ENCODE measurements around the gene ZNF587B. TPM values are rescaled to one million over a fixed set of nuclear protein-coding genes. Genes with fewer than 3 reads are reported as not detected.
"Not testable (repeated sequence)": the region's sequence is repeated elsewhere in the genome, so short reads cannot be mapped to it uniquely, and the experiment has no call there.

ZNF587B gene
- total RNA-seq, 1 donor from 2014 or later: 13.2 TPM

DNA sequence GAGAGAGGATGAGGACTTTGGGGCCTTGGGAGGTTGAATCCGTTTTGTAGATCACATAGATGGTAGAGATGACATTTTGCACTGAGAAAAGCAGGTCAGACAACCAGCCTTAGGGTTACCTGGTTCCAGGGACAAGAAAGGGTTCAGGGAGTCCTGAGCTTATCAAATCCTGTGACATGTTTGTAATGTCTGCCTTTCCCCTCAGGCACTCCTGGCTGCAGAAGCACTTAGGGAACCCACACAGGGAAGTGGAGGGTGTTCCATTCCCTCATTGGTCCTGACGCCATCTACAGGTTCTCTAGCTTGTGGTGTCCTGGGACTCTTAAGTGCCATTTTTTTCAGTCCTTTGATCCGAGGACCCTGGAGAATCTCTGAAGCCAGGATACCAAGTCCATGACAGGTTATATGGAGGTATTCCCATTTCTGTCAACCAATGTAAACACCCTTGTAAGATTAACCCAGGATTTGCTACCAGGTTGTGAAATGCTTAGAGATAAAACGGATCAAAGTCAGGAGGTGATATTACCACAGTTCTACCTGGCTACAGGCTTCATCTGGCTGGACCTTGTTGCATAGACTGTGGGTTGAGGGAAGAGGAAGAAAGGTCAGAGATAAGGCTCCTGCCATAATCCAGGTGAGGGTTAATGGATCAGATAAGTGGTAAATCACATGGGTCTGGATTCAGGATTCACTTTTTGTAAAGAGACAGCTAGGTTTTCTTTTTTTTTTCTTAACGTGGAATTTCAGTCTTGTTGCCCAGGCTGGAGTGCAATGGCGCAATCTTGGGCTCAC is 21.9 kb downstream of the ZNF587B start:
- DNase-seq (ENCODE audit: low spot score); ATAC-seq; intact Hi-C loops (cut with DNase I): not testable (repeated sequence)

- ATAC-seq; DNase-seq (ENCODE audit: low spot score); intact Hi-C loops (cut with DNase I): not testable (repeated sequence)
Measured at GRCh38 chr19:57854117-57854516, 24.0 kb downstream of the ZNF587B start.

GRCh38 chr19:57862351-57862750 is 32.3 kb downstream of the ZNF587B start:
- intact Hi-C loops (cut with DNase I); ATAC-seq; DNase-seq (ENCODE audit: low spot score): not testable (repeated sequence)

DNA sequence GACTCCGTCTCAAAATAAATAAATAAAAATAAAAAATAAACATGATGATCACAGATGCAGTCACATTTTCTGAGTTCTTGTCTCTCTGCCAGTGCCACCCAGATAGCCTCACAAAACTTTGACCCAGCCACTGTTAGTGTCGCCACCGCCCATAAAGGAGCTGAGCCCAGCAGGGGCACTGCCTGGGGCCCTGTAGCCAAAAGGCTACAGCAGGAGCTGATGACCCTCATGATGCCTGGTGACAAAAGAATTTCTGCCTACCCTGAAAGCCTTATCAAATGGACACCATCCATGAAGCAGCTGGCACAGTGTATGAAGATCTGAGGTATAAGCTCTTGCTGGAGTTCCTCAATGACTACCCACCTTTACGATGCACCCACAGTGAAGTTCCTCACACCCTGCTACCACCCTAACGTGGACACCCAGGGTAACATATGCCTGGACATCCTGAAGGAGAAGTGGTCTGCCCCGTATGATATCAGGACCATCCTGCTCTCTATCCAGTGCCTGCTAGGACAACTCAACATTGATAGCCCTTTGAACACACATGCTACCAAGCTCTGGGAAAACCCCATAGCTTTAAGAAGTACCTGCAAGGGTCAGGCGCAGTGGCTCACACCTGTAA is 37.9 kb downstream of the ZNF587B start:
- DNase-seq (ENCODE audit: low spot score): no peak
- no peak for ATAC-seq
- intact Hi-C loops (cut with DNase I): no loop called here

DNA sequence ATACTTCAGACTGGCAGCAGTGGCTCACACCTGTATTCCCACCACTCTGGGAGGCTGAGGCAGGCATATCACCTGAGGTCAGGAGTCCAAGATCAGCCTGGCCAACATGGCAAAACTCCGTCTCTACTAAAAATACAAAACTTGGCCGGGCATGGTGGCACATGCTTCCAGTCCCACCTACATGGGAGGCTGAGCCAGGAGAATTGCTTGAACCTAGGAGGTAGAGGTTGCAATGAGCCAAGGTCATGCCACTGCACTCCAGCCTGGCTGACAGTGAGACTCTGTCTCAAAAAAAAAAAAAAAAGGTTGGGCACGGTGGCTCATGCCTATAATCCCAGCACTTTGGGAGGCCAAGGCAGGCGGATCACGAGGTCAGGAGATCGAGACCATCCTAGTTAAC is 39.6 kb downstream of the ZNF587B start:
- ATAC-seq; DNase-seq (ENCODE audit: low spot score); intact Hi-C loops (cut with DNase I): not testable (repeated sequence)

- no peak for ATAC-seq
- no peak for DNase-seq (ENCODE audit: low spot score)
- intact Hi-C loops (cut with DNase I): no loop called here
Measured at GRCh38 chr19:57870225-57870624, 40.1 kb downstream of the ZNF587B start.

GRCh38 chr19:57872450-57872849 is 42.4 kb downstream of the ZNF587B start:
- ATAC-seq (no peak), DNase-seq (ENCODE audit: low spot score) (no peak)
- intact Hi-C loops (cut with DNase I): no loop called here

GRCh38 chr19:57873883-57874799 is 44.0 kb downstream of the ZNF587B start:
- intact Hi-C loops (cut with DNase I); ATAC-seq; DNase-seq (ENCODE audit: low spot score): not testable (repeated sequence)

DNA sequence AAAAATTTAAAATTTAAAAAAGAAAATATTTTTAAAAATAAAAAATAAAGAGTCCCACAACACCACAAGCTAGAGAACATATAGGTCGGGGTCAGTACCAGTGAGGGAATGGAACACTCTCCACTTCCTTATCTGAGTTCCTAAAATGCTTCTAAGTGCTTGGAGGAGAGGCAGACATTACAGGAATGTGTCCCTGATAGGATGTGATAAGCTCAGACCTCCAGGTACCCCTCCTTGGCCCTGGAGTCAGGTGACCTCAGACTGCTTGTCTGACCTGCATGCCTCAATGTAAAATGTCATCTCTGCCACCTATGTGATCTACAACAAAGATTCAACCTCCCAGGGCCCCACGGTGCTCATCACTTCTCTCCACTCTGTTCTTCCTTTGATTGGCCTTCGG is 55.9 kb downstream of the ZNF587B start:
- no peak for DNase-seq (ENCODE audit: low spot score)
- intact Hi-C loops (cut with DNase I): no loop called here
- ATAC-seq: no peak

DNA sequence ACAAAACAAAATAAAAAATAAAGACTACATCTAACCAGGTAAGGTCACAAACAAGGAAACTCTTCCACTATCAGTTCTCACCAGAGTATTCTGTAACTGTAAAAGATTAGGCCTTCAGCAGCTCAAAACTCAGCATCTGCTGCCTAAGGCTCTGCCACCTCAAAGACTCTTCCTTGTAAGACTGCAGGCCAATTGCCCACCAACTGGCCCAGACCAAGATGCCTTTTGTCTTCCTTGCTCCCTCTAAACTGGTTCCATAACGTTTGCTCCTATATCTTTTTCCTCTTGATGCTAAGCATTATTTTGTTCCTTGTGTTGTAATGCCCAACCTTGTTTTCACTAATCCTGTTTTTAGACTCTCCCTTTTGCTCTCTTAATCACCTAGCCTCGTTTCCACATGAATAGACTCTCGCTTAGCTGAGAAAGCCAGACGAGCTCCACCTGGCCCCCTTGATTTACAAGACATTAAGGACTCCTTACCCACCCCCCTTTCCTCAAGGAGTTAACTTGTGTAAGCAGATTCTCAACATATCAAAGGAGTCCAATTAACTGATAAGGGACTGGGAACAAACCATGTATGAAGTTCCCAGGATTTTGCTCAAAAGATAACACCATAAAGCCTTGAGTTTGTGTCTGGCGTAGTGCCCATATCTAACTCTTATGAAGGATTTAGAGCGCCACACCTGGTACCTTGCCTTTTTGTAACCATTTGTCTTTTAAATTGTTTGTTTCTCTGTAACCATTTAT is 57.3 kb downstream of the ZNF587B start:
- intact Hi-C loops (cut with DNase I): no loop called here
- no peak for ATAC-seq

DNA sequence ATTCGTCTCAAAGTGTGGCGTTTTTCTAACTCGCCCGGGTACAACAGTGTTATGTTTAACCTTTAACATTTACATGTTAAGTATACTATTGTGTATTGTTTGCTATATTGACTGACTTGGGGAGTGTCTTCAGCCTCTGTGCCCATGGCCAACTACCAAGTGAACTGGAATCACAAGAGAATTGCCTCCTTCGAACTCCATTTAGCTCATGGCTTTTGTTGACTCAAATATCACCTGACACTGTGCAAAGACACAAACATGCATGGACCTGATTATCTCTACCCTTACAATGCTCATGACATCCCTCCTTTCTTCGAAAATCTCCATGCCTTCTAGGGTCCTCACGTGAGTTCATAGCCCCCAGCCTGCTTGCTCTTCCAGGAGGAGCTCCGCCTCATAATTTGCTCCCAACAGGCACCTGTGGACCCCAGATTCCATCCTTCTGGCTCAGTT is 58.0 kb downstream of the ZNF587B start:
- ATAC-seq (no peak), DNase-seq (ENCODE audit: low spot score) (no peak)
- intact Hi-C loops (cut with DNase I): no loop called here

More for the DNA sequence above, 57.3 kb downstream of the ZNF587B start:
- DNase-seq (ENCODE audit: low spot score): no peak

GRCh38 chr19:57888560-57889231 is 58.6 kb downstream of the ZNF587B start, which contains the start of gene ZNF814:
ZNF814 (minus strand) TSS chr19:57889037; CDS start chr19:57888802, 235 bp downstream.
- intact Hi-C loops (cut with DNase I): no loop called here
- DNase-seq (ENCODE audit: low spot score): peak; percentile 65
- peak; percentile 87 for ATAC-seq

- intact Hi-C loops (cut with DNase I); ATAC-seq: not testable (repeated sequence)
Measured at GRCh38 chr19:57890706-57891105, 60.6 kb downstream of the ZNF587B start.

More at GRCh38 chr19:57890706-57891105, 60.6 kb downstream of the ZNF587B start:
- not testable (repeated sequence) for DNase-seq (ENCODE audit: low spot score)

Other genes starting within 250 kb of the ZNF587B start
- gene ZIK1, start 246.2 kb upstream of the ZNF587B start, total RNA-seq: 4.9 TPM
- 3.2 TPM for gene ZNF530, start 230.4 kb upstream of the ZNF587B start, total RNA-seq
- gene ZNF134, start 216.1 kb upstream of the ZNF587B start, total RNA-seq: 16.5 TPM
- gene ZNF211, start 197.1 kb upstream of the ZNF587B start, total RNA-seq: 17.7 TPM
- not detected for gene ZSCAN4, start 161.4 kb upstream of the ZNF587B start, total RNA-seq
- 8.0 TPM for gene ZNF551, start 148.3 kb upstream of the ZNF587B start, total RNA-seq
- 1.8 TPM for gene ZNF154, start 121.1 kb upstream of the ZNF587B start, total RNA-seq
- 3.9 TPM for gene ZNF671, start 102.7 kb upstream of the ZNF587B start, total RNA-seq
- 18.1 TPM for gene ZNF776, start 83.5 kb upstream of the ZNF587B start, total RNA-seq
- gene ZNF586, start 60.6 kb upstream of the ZNF587B start, total RNA-seq: 20.0 TPM
- 6.6 TPM for gene ZNF552, start 15.4 kb upstream of the ZNF587B start, total RNA-seq
- 40.1 TPM for gene ZNF587, start 19.6 kb downstream of the ZNF587B start, total RNA-seq
- gene ZNF814, start 58.7 kb downstream of the ZNF587B start, total RNA-seq: 10.2 TPM
- gene ZNF417, start 86.3 kb downstream of the ZNF587B start, total RNA-seq: 24.8 TPM
- 14.0 TPM for gene ZNF418, start 105.1 kb downstream of the ZNF587B start, total RNA-seq
- gene ZNF256, start 117.4 kb downstream of the ZNF587B start, total RNA-seq: 6.5 TPM
- gene C19orf18, start 144.2 kb downstream of the ZNF587B start, total RNA-seq: 0.94 TPM
- gene ZNF606, start 172.5 kb downstream of the ZNF587B start, total RNA-seq: 20.3 TPM
- 0.40 TPM for gene ZSCAN1, start 203.7 kb downstream of the ZNF587B start, total RNA-seq
- gene ZNF135, start 229.0 kb downstream of the ZNF587B start, total RNA-seq: 11.0 TPM